Right lobe of liver (tissue), 6 donors: ENCODE results near the gene LHFPL5. TPM values are rescaled to one million over a fixed set of nuclear protein-coding genes. Genes with fewer than 3 reads are reported as not detected.

Source experiments
- ATAC-seq, 4 donors: fragments of 200-7000 bp; cut with Tn5 transposase; one replicate each; pipeline ENCODE4 v1.9.1; 2020; ENCODE audit warnings: mild to moderate bottlenecking in 4 of 4, moderate library complexity in 4 of 4
- DNase-seq, 3 donors: peaks; one replicate each; pipeline ENCODE4 v3.0.0-alpha.2; 2020
- H3K27ac ChIP-seq, 3 donors: fragments of 200-600 bp; one replicate each; pipeline ENCODE4 v1.8.0; 2022
- H3K27me3 ChIP-seq, 2 donors: fragments of 200-600 bp; one replicate each; pipeline ENCODE4 v1.8.0; 2022
- H3K36me3 ChIP-seq, 4 donors: fragments of 200-600 bp; sonication (generic) in 1 of 4; one replicate each; pipeline versions ENCODE4 v1.5.1 to v1.8.0; 2017 to 2022; ENCODE audit warnings: control low read depth in 1 of 4
- H3K4me1 ChIP-seq, 4 donors: fragments of 200-600 bp; sonication (generic) in 1 of 4; one replicate each; pipeline versions ENCODE4 v1.5.1 to v1.8.0; 2017 to 2022; ENCODE audit warnings: control low read depth in 1 of 4
- H3K4me3 ChIP-seq, 3 donors: fragments of 200-600 bp; one replicate each; pipeline ENCODE4 v1.8.0; 2022
- H3K9me3 ChIP-seq, 4 donors: fragments of 200-600 bp; sonication (generic) in 1 of 4; one replicate each; pipeline versions ENCODE4 v1.5.1 to v1.8.0; 2017 to 2022; ENCODE audit warnings: control low read depth in 1 of 4
- POLR2A ChIP-seq: fragments of 450-650 bp; IDR thresholded peaks from one replicate; pipeline ENCODE4 v1.6.1; 2017; ENCODE audit warnings: antibody characterized with exemption, mild to moderate bottlenecking
- WGBS: methylation state at CpG from one replicate; pipeline ENCODE4 v1.1.6; 2018; ENCODE audit warnings: low coverage, low lambda C conversion rate; ENCODE audit not compliant: insufficient coverage; ENCODE audit errors: missing lambda C conversion rate; 5-methylcytosine and 5-hydroxymethylcytosine counted together
- intact Hi-C, 2 donors: fragments of 100-400 bp; cut with DNase I; formaldehyde crosslinking; loops; one replicate each; pipeline versions ENCODE4 v1.11.2 to v1.14.1; 2022
- long read RNA-seq: library from polyadenylated mRNA; unstranded; transcript quantifications from one replicate; pipeline ENCODE4 v2.0.0, GENCODE V29; 2019
- total RNA-seq, 6 experiments: library from RNA; depleted of rRNA in 2 of 6; stranded (reverse); fragments of >200 nt in 2 of 6; fragmentation: NEBNext Ultra II Directional in 3 of 6; extraction: Animal tissue kit (Norgen Biotek cat#: 25700) in 3 of 6; gene quantifications; one replicate each; pipeline versions ENCODE4 v1.1.0 to v1.2.4, GENCODE V29; 2016 to 2023
- TF ChIP-seq, protein P1 (sequence below), 4 donors: fragments of 200-600 bp in 3 of 4; fragments of 450-650 bp in 1 of 4; IDR thresholded peaks; one replicate each; pipeline versions ENCODE4 v1.5.1 to v1.8.0; 2016 to 2022; ENCODE audit warnings: antibody characterized with exemption in 4 of 4, mild to moderate bottlenecking in 2 of 4
- donor health status: DM: no; HTN: yes; CAD: no.
- donor health status: DM: no; HTN: no; CAD: no.
- donor health status: DM: no; HTN: no; CAD: no.
- donor health status: DM: no; HTN: yes; CAD: no.
- donor health status: DM: no; HTN: yes; CAD: no.

The LHFPL5 gene
- not detected for total RNA-seq
- long read RNA-seq: 0 reads

DNA sequence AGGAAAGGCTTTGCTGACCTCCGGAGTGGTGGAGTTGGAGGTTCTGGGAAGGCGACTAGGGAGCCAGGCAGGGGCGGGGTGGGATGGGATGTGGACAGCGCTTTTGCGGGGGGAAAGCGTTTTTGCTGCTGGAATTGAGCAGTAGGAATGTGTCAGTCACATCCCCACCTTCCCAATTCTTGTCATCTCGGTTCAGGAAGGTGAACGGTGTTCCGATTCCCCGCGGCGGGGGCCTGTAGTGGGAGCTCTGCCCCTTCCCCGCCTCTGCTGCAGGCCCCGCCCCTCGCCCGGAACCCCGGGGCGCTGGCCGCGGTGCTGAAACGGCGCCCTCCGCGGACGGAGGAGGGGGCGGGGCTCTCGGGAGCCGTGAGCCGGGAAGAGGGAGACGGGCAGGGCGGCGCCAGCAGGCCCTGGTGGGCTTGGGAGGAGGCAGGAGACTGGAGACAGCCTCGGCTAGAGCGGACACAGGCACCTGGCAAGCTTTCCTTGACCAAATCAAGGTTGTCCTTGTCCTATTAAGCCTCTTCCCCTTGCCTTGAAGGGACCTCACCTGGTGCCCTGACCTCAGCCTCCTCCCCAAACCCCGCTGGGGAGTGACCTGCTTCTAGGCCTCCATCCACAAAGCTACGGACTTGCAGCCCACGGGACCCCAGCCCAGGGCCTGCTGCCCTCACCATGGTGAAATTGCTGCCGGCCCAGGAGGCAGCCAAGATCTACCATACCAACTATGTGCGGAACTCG is at the start of gene LHFPL5:
LHFPL5 (plus strand) TSS at position 357 of the 741 bp plus-strand sequence; CDS start at position 676, 319 bp downstream.
- DNase-seq (peak in 2 of 3 donors; percentile 55 to 61), ATAC-seq (peak; percentile 94 to 98 (median 95))
- TF ChIP-seq, protein P1, sequence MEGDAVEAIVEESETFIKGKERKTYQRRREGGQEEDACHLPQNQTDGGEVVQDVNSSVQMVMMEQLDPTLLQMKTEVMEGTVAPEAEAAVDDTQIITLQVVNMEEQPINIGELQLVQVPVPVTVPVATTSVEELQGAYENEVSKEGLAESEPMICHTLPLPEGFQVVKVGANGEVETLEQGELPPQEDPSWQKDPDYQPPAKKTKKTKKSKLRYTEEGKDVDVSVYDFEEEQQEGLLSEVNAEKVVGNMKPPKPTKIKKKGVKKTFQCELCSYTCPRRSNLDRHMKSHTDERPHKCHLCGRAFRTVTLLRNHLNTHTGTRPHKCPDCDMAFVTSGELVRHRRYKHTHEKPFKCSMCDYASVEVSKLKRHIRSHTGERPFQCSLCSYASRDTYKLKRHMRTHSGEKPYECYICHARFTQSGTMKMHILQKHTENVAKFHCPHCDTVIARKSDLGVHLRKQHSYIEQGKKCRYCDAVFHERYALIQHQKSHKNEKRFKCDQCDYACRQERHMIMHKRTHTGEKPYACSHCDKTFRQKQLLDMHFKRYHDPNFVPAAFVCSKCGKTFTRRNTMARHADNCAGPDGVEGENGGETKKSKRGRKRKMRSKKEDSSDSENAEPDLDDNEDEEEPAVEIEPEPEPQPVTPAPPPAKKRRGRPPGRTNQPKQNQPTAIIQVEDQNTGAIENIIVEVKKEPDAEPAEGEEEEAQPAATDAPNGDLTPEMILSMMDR (IDR thresholded peaks at IDR 0.05): no peak
- no peak for TF ChIP-seq POLR2A
- Histone ChIP-seq H3K36me3 (no peaks in the 10 kb centered on the region), H3K4me1 (peaks cover 0 to 5% (median 0%) of the 10 kb centered on the region in 4 donors), H3K9me3 (no peaks in the 10 kb centered on the region), H3K27ac (no peak within 1 kb of the TSS), H3K4me3 (peak within 1 kb of the TSS in 2 of 3 donors; percentile 12 to 24), H3K27me3 (no peaks in the 10 kb centered on the region)
- intact Hi-C loops: no loop called here
- WGBS: 7% methylated on average over 3 of the region's 40 CpGs

DNA sequence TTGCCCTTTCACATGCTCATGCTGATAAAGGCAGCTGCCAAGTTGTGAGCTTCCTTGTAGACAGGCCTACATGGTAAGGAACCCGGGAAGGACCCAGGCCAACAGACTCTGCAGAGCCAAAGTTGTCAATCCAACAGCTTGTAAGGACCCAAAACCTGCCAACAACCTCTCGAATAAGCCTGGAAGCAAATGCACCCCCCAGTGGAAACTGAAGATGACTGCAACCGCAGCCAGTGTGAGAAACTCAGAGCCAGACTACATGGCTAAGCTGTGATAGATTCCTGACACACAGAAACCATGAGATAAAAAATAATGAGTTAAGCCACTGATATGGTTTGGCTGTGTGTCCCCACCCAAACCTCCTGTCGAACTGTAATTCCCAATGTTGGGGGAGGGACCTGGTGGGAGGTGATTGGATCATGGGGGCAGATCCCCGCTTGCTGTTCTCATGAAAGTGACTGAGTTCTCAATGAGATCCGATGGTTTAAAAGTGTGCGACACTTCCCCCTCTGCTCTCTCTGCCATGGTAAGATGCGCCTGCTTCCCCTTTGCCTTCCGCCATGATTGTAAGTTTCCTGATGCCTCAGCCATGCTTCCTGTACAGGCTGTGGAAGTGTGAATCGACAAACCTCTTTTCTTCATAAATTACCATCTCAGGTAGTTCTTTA is 47.6 kb upstream of the LHFPL5 start:
- Histone ChIP-seq H3K9me3 (no peaks in the 10 kb centered on the region), H3K4me3 (no peak overlapping the region), H3K27ac (no peak overlapping the region), H3K36me3 (no peaks in the 10 kb centered on the region), H3K4me1 (no peaks in the 10 kb centered on the region), H3K27me3 (no peaks in the 10 kb centered on the region)
- ATAC-seq (peak in 3 of 4 donors; percentile 40 to 72 (median 67)), DNase-seq (no peak)
- intact Hi-C loops: no loop called here
- TF ChIP-seq, protein P1 (IDR thresholded peaks at IDR 0.05): peak; percentile 3 to 42 (median 32)
- TF ChIP-seq POLR2A: no peak
- 40% methylated on average over 8 of the region's 10 CpGs for WGBS

DNA sequence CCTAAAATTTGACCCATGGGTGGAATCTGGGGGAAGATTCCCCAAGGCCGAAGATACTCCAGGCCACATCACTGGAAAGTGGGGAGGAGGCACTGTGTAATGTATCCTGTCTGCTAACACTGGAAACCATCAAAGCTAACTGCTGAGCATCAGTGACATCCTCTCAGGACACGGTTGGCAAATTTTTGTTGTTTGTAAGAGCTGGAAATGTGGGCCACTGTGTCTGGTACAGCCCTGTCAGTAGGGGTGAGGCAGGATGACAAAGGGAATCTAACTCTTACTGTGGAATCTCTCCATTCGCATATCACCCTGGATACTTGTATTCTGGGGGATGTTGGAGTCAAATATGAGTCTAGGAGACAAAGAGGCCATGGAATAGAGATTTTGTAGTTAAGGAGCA is 45.7 kb upstream of the LHFPL5 start:
- WGBS: 67% methylated on average over 1 of the region's 3 CpGs
- no peaks in the 10 kb centered on the region for H3K36me3 ChIP-seq

DNA sequence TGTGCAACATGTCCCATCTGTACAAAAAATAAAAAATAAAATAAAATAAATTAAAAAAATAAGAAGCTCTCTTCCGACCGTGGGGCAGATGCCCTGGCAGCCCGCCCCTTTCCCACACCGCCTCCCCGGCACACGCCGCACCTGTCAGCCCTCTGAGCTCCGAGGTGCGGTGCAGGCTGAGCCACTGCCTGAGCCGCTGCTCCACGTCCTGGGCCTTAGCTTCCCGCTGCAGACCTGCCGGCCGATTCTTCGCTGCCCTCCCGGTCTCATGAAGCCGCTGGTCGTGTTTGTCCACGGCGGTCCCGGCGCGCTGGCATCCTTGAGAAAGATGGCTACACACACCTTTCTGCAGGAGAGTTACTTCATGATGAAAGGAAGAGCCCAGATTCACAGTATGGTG is 39.4 kb upstream of the LHFPL5 start:
- WGBS: 78% methylated on average over 12 of the region's 23 CpGs
- H3K9me3 ChIP-seq: no peaks in the 10 kb centered on the region
- no peaks in the 10 kb centered on the region for H3K36me3 ChIP-seq
- H3K27me3 ChIP-seq: no peaks in the 10 kb centered on the region
- TF ChIP-seq POLR2A: no peak
- TF ChIP-seq, protein P1 (IDR thresholded peaks at IDR 0.05): no peak
- no peak overlapping the region for H3K27ac ChIP-seq
- H3K4me3 ChIP-seq: no peak overlapping the region
- peak in 1 of 4 donors; percentile 38 for ATAC-seq
- DNase-seq: no peak
- H3K4me1 ChIP-seq: no peaks in the 10 kb centered on the region
- intact Hi-C loops: no loop called here

More for the DNA sequence above, 45.7 kb upstream of the LHFPL5 start:
- Histone ChIP-seq H3K27me3 (no peaks in the 10 kb centered on the region), H3K4me3 (no peak overlapping the region), H3K9me3 (no peaks in the 10 kb centered on the region), H3K4me1 (no peaks in the 10 kb centered on the region), H3K27ac (no peak overlapping the region)
- intact Hi-C loops: no loop called here
- TF ChIP-seq, protein P1 (IDR thresholded peaks at IDR 0.05): no peak
- TF ChIP-seq POLR2A: no peak
- no peak for DNase-seq
- no peak for ATAC-seq
